Subcutaneous abdominal adipose tissue (tissue), 5 donors: ENCODE data around the gene SLC28A1.

ENCODE experiments used
- H3K27ac ChIP-seq: one replicate; pipeline ENCODE4 v1.7.0; 2013; ENCODE audit warnings: low read depth, mild to moderate bottlenecking, inconsistent platforms, low read length, moderate library complexity
- H3K27me3 ChIP-seq, 5 donors: one replicate each; pipeline ENCODE4 v1.7.0; 2013; ENCODE audit warnings: low read length in 5 of 5, inconsistent platforms in 1 of 5; ENCODE audit not compliant: control insufficient read depth in 5 of 5, insufficient read depth in 4 of 5
- H3K36me3 ChIP-seq, 5 donors: one replicate each; pipeline ENCODE4 v1.7.0; 2013; ENCODE audit warnings: low read length in 5 of 5; ENCODE audit not compliant: control insufficient read depth in 5 of 5, insufficient read depth in 5 of 5
- H3K4me1 ChIP-seq, 5 donors: one replicate each; pipeline ENCODE4 v1.7.0; 2013; ENCODE audit warnings: low read length in 5 of 5, mild to moderate bottlenecking in 3 of 5, moderate library complexity in 1 of 5; ENCODE audit not compliant: control insufficient read depth in 5 of 5, insufficient read depth in 5 of 5
- H3K4me3 ChIP-seq, 5 donors: one replicate each; pipeline ENCODE4 v1.7.0; 2013; ENCODE audit warnings: low read length in 5 of 5, low read depth in 1 of 5
- H3K9ac ChIP-seq, 5 donors: one replicate each; pipeline ENCODE4 v1.7.0; 2013; ENCODE audit warnings: low read length in 5 of 5, mild to moderate bottlenecking in 4 of 5, moderate library complexity in 3 of 5
- H3K9me3 ChIP-seq, 5 donors: one replicate each; pipeline ENCODE4 v1.7.0; 2013; ENCODE audit warnings: low read length in 5 of 5; ENCODE audit not compliant: control insufficient read depth in 5 of 5
- donor health status: healthy.
- donor health status: healthy.
- donor health status: healthy.
- donor health status: healthy.
- donor health status: healthy.

The SLC28A1 gene

GRCh38 chr15:84947947-84948830 is 63.7 kb downstream of the SLC28A1 start:
- H3K36me3 ChIP-seq = no peaks in the 10 kb centered on the region
- H3K4me1 ChIP-seq = peaks cover 5 to 52% (median 43%) of the 10 kb centered on the region in 5 donors
- H3K4me3 ChIP-seq = no peak overlapping the region
- no peaks in the 10 kb centered on the region for H3K9me3 ChIP-seq
- peak overlapping the region in 1 of 5 donors; percentile 1 for H3K9ac ChIP-seq
- H3K27me3 ChIP-seq = no peaks in the 10 kb centered on the region
- peak overlapping the region; percentile 84 for H3K27ac ChIP-seq

- Histone ChIP-seq H3K4me3 (no peak overlapping the region), H3K9me3 (no peaks in the 10 kb centered on the region), H3K27ac (peak overlapping the region; percentile 84), H3K27me3 (no peaks in the 10 kb centered on the region), H3K36me3 (no peaks in the 10 kb centered on the region), H3K9ac (no peak overlapping the region), H3K4me1 (peaks cover 9 to 57% (median 52%) of the 10 kb centered on the region in 5 donors)
These were observed 64.6 kb downstream of the SLC28A1 start for GRCh38 chr15:84949043-84949442.

DNA sequence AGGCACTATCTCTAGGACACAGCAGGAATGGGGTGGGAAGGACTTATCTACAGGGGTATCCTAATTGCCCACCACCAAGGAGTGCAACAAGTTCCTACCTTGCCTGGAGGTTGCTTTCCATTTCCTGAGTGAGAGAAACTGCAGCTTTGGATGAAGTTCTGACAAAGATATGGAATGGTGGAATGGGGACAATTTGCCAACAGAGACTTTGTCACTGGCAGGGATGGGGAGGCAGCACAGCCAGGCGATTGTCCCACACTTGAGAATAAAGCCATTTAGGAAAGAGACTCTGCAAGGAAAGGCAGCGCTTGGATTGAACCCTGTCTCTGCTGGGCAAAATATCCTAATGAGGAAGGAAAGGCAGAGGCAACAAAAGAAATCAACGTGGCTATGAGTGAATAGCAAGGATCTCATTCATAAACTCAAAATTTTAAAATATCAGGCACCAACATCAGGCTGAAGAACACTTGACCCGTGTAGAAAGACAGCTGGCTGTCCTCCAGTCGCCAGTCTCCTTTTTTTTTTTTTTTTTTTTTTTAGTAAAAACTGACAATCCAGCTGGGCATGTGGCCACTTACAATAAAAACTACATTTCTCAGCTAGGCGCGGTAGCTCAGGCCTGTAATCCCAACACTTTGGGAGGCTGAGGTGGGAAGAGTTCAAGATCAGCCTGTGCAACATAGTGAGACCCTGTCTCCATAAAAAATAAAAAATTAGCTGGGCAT is 65.5 kb downstream of the SLC28A1 start:
- no peaks in the 10 kb centered on the region for H3K27me3 ChIP-seq
- peak overlapping the region; percentile 39 for H3K27ac ChIP-seq
- no peak overlapping the region for H3K9ac ChIP-seq
- H3K4me1 ChIP-seq = peaks cover 9 to 58% (median 52%) of the 10 kb centered on the region in 5 donors
- H3K36me3 ChIP-seq = no peaks in the 10 kb centered on the region
- no peak overlapping the region for H3K4me3 ChIP-seq
- H3K9me3 ChIP-seq = no peaks in the 10 kb centered on the region

GRCh38 chr15:84950570-84951111 is 66.2 kb downstream of the SLC28A1 start:
- Histone ChIP-seq H3K4me1 (peaks cover 9 to 64% (median 57%) of the 10 kb centered on the region in 5 donors), H3K4me3 (no peak overlapping the region), H3K9me3 (no peaks in the 10 kb centered on the region), H3K9ac (no peak overlapping the region), H3K27ac (peak overlapping the region; percentile 39), H3K36me3 (no peaks in the 10 kb centered on the region), H3K27me3 (no peaks in the 10 kb centered on the region)

- Histone ChIP-seq H3K4me3 (no peak overlapping the region), H3K27ac (no peak overlapping the region), H3K9ac (peak overlapping the region in 1 of 5 donors; percentile 1), H3K27me3 (no peaks in the 10 kb centered on the region), H3K36me3 (no peaks in the 10 kb centered on the region), H3K9me3 (no peaks in the 10 kb centered on the region), H3K4me1 (peaks cover 9 to 66% (median 58%) of the 10 kb centered on the region in 5 donors)
These were observed 67.3 kb downstream of the SLC28A1 start for GRCh38 chr15:84951736-84952135.

DNA sequence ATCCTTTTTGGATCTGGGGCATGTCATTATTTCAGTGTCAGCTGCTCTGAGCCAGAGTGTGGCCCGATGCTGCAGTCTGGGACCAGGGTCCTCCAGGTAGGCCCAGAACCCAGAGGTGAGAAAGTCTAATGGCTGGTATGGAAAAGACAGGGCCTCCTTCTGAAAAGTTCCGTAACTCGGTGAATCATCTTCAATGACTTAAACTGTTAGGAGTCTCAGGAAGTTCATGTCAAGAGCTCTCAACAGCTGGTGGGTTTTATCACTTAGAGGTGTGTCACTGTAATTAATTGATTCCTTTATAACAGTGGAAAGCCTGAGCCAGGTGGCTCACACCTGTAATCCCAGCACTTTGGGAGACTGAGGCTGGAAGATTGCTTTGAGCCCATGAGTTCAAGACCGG is 68.7 kb downstream of the SLC28A1 start:
- H3K36me3 ChIP-seq = no peaks in the 10 kb centered on the region
- H3K4me1 ChIP-seq = peaks cover 7 to 55% (median 45%) of the 10 kb centered on the region in 5 donors
- H3K27me3 ChIP-seq = no peaks in the 10 kb centered on the region
- no peak overlapping the region for H3K27ac ChIP-seq
- H3K9ac ChIP-seq = no peak overlapping the region
- H3K4me3 ChIP-seq = no peak overlapping the region
- H3K9me3 ChIP-seq = no peaks in the 10 kb centered on the region

GRCh38 chr15:84953726-84954125 is 69.3 kb downstream of the SLC28A1 start:
- H3K4me3 ChIP-seq = no peak overlapping the region
- peak overlapping the region in 1 of 5 donors; percentile 7 for H3K9ac ChIP-seq
- H3K9me3 ChIP-seq = no peaks in the 10 kb centered on the region
- H3K27ac ChIP-seq = peak overlapping the region; percentile 67
- H3K4me1 ChIP-seq = peaks cover 7 to 49% (median 39%) of the 10 kb centered on the region in 5 donors
- no peaks in the 10 kb centered on the region for H3K36me3 ChIP-seq
- no peaks in the 10 kb centered on the region for H3K27me3 ChIP-seq

GRCh38 chr15:84955089-84955848 is 70.8 kb downstream of the SLC28A1 start:
- Histone ChIP-seq H3K36me3 (no peaks in the 10 kb centered on the region), H3K4me3 (peak overlapping the region; percentile 52 to 66 (median 59)), H3K4me1 (peaks cover 7 to 36% (median 27%) of the 10 kb centered on the region in 5 donors), H3K27me3 (no peaks in the 10 kb centered on the region), H3K9me3 (no peaks in the 10 kb centered on the region), H3K9ac (peak overlapping the region in 3 of 5 donors; percentile 33 to 63 (median 39)), H3K27ac (peak overlapping the region; percentile 2)

DNA sequence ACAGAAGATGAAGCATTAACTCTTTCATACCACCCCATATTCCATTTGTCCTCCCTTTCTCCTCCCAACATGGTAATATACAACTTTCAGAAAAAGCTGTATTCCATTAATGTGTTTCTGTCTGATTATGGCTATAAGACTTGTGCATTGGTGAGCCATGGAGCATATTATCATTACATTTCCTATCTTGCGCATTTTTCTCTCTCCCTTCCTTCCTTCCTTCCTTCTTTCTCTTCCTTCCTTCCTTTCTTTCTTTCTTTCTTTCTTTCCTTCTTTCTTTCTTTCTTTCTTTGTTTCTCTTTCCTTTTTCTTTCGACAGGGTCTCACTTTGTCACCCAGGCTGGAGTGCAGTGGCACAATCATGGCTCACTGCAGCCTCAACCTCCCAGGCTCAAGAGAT is 71.7 kb downstream of the SLC28A1 start:
- H3K4me3 ChIP-seq = no peak overlapping the region
- H3K9me3 ChIP-seq = no peaks in the 10 kb centered on the region
- H3K27me3 ChIP-seq = no peaks in the 10 kb centered on the region
- H3K9ac ChIP-seq = no peak overlapping the region
- no peak overlapping the region for H3K27ac ChIP-seq
- peaks cover 4 to 29% (median 23%) of the 10 kb centered on the region in 5 donors for H3K4me1 ChIP-seq
- no peaks in the 10 kb centered on the region for H3K36me3 ChIP-seq
